Endodermal cell (in vitro differentiated cells): ENCODE data around the gene EHD4. TPM values are rescaled to one million over a fixed set of nuclear protein-coding genes. Genes with fewer than 3 reads are reported as not detected.

Experiments
- DNase-seq: peaks from one replicate; pipeline ENCODE4 v3.0.0-alpha.2; 2017
- H3K27ac ChIP-seq: 2 replicates; pipeline ENCODE4 v1.5.1; 2013; ENCODE audit warnings: mild to moderate bottlenecking, low read depth, low read length, moderate library complexity
- H3K27me3 ChIP-seq: 2 replicates; pipeline ENCODE4 v1.6.1; 2013; ENCODE audit warnings: mild to moderate bottlenecking, low read length, moderate library complexity; ENCODE audit not compliant: insufficient read depth, control insufficient read depth, poor library complexity, severe bottlenecking
- H3K36me3 ChIP-seq: 2 replicates; pipeline ENCODE4 v1.7.0; 2013; ENCODE audit warnings: mild to moderate bottlenecking, low read length, moderate library complexity; ENCODE audit not compliant: control insufficient read depth, insufficient read depth
- H3K4me1 ChIP-seq: one replicate; pipeline ENCODE4 v1.7.0; 2013; ENCODE audit warnings: low read length; ENCODE audit not compliant: control insufficient read depth, insufficient read depth
- H3K4me3 ChIP-seq: 2 replicates; pipeline ENCODE4 v1.5.1; 2013; ENCODE audit warnings: mild to moderate bottlenecking, low read length, moderate library complexity
- H3K9ac ChIP-seq: 2 replicates; pipeline ENCODE4 v1.6.1; 2013; ENCODE audit warnings: mild to moderate bottlenecking, low read length, moderate library complexity; ENCODE audit not compliant: poor library complexity, severe bottlenecking; ENCODE audit errors: extremely low read depth
- H3K9me3 ChIP-seq: 2 replicates; pipeline ENCODE4 v1.6.1; 2013; ENCODE audit warnings: mild to moderate bottlenecking, low read length, moderate library complexity; ENCODE audit not compliant: control insufficient read depth
- H3K27ac Mint-ChIP-seq: 2 replicates; pipeline ENCODE4 v1.8.0; 2020; ENCODE audit warnings: mixed read lengths
- H3K27me3 Mint-ChIP-seq: 2 replicates; pipeline ENCODE4 v1.8.0; 2021; ENCODE audit warnings: mild to moderate bottlenecking, mixed read lengths; ENCODE audit not compliant: insufficient read depth
- H3K36me3 Mint-ChIP-seq: 2 replicates; pipeline ENCODE4 v1.8.0; 2020; ENCODE audit warnings: low read depth, mixed read lengths
- H3K4me1 Mint-ChIP-seq: 2 replicates; pipeline ENCODE4 v1.8.0; 2020; ENCODE audit warnings: mixed read lengths
- H3K4me3 Mint-ChIP-seq: 2 replicates; pipeline ENCODE4 v1.8.0; 2020; ENCODE audit warnings: mild to moderate bottlenecking, moderate library complexity, mixed read lengths
- H3K9me3 Mint-ChIP-seq: 2 replicates; pipeline ENCODE4 v1.8.0; 2020; ENCODE audit warnings: mild to moderate bottlenecking, mixed read lengths
- CTCF ChIP-seq: fragments of 200-600 bp; sonication (generic); conservative IDR thresholded peaks from 2 replicates; pipeline ENCODE4 v1.5.0; 2021; ENCODE audit warnings: antibody characterized with exemption, mild to moderate bottlenecking
- WGBS, 2 experiments: methylation state at CpG; one replicate each; pipeline versions ENCODE4 v1.1.5 to v1.1.7; 2013; ENCODE audit warnings: missing lambda C conversion rate in 2 of 2, mixed read lengths in 1 of 2; ENCODE audit not compliant: insufficient coverage in 1 of 2, insufficient read length in 1 of 2; 5-methylcytosine and 5-hydroxymethylcytosine counted together
- total RNA-seq, 2 donors: library from RNA; stranded (reverse); fragmentation: NEBNext Ultra II Directional in 1 of 2; extraction: Animal tissue kit (Norgen Biotek cat#: 25700) in 1 of 2; gene quantifications; 2 replicates in 1 of 2; 3 replicates in 1 of 2; pipeline ENCODE4 v1.2.1, GENCODE V29; 2021

EHD4 gene
- total RNA-seq, 2 donors from 2014 or later: 16.9 to 17.3 TPM

- Histone ChIP-seq H3K36me3 (peaks cover 47% of the 10 kb centered on the region), H3K4me3 (no peak overlapping the region), H3K4me1 (no peaks in the 10 kb centered on the region), H3K27ac (no peak overlapping the region), H3K27me3 (no peaks in the 10 kb centered on the region), H3K9ac (no peak overlapping the region), H3K9me3 (peaks cover 14% of the 10 kb centered on the region)
- TF ChIP-seq CTCF: no peak
- Mint-ChIP-seq H3K4me3 (no peak overlapping the region), H3K27me3 (no peaks in the 10 kb centered on the region), H3K9me3 (no peaks in the 10 kb centered on the region), H3K36me3 (peaks cover 50% of the 10 kb centered on the region), H3K4me1 (peaks cover 2% of the 10 kb centered on the region), H3K27ac (peak overlapping the region; percentile 52)
- 91 to 94% methylated on average over 7 to 14 of the region's 14 CpGs for WGBS, 2 experiments
- DNase-seq: no peak
Observed at GRCh38 chr15:41905036-41905793, 67.1 kb downstream of the EHD4 start.

- Histone ChIP-seq H3K27me3 (no peaks in the 10 kb centered on the region), H3K9me3 (peaks cover 14% of the 10 kb centered on the region), H3K36me3 (peaks cover 44% of the 10 kb centered on the region), H3K4me1 (no peaks in the 10 kb centered on the region), H3K9ac (no peak overlapping the region), H3K4me3 (no peak overlapping the region), H3K27ac (no peak overlapping the region)
- Mint-ChIP-seq H3K4me1 (peaks cover 2% of the 10 kb centered on the region), H3K27ac (no peak overlapping the region), H3K9me3 (no peaks in the 10 kb centered on the region), H3K27me3 (no peaks in the 10 kb centered on the region), H3K4me3 (no peak overlapping the region), H3K36me3 (peaks cover 45% of the 10 kb centered on the region)
- TF ChIP-seq CTCF: peak; percentile 95
- WGBS, 2 experiments: 31 to 34% methylated on average over 6 of the region's 6 CpGs
- peak; percentile 93 for DNase-seq
Observed at GRCh38 chr15:41904541-41905005, 67.8 kb downstream of the EHD4 start.

- Histone ChIP-seq H3K9me3 (peaks cover 14% of the 10 kb centered on the region), H3K4me3 (no peak overlapping the region), H3K4me1 (no peaks in the 10 kb centered on the region), H3K27me3 (no peaks in the 10 kb centered on the region), H3K27ac (no peak overlapping the region), H3K9ac (no peak overlapping the region), H3K36me3 (peaks cover 41% of the 10 kb centered on the region)
- Mint-ChIP-seq H3K4me1 (peaks cover 2% of the 10 kb centered on the region), H3K27me3 (no peaks in the 10 kb centered on the region), H3K9me3 (no peaks in the 10 kb centered on the region), H3K4me3 (no peak overlapping the region), H3K36me3 (peaks cover 44% of the 10 kb centered on the region), H3K27ac (no peak overlapping the region)
- no peak for DNase-seq
- 84 to 87% methylated on average over 10 to 13 of the region's 13 CpGs for WGBS, 2 experiments
- TF ChIP-seq CTCF: no peak
Observed at GRCh38 chr15:41903782-41904181, 68.6 kb downstream of the EHD4 start.
